Ectodermal cell (in vitro differentiated cells): ENCODE measurements around the gene SND1.

Source experiments
- H3K27ac ChIP-seq: 2 replicates; pipeline ENCODE4 v1.7.0; 2013; ENCODE audit warnings: mild to moderate bottlenecking, low read depth, low read length; ENCODE audit not compliant: insufficient read depth, poor library complexity, severe bottlenecking
- H3K27me3 ChIP-seq: 2 replicates; pipeline ENCODE4 v1.7.0; 2013; ENCODE audit warnings: mild to moderate bottlenecking, low read length; ENCODE audit not compliant: insufficient read depth, control insufficient read depth, poor library complexity, severe bottlenecking
- H3K36me3 ChIP-seq: one replicate; pipeline ENCODE4 v1.7.0; 2013; ENCODE audit warnings: low read length; ENCODE audit not compliant: control insufficient read depth, insufficient read depth
- H3K4me1 ChIP-seq: one replicate; pipeline ENCODE4 v1.7.0; 2013; ENCODE audit warnings: low read length; ENCODE audit not compliant: control insufficient read depth, insufficient read depth
- H3K4me3 ChIP-seq: 2 replicates; pipeline ENCODE4 v1.7.0; 2013; ENCODE audit warnings: low read depth, low read length, control low read depth; ENCODE audit not compliant: insufficient read depth
- H3K9me3 ChIP-seq: 2 replicates; pipeline ENCODE4 v1.7.0; 2013; ENCODE audit warnings: mild to moderate bottlenecking, low read length, moderate library complexity; ENCODE audit not compliant: control insufficient read depth
- WGBS, 2 experiments: methylation state at CpG; one replicate each; pipeline ENCODE4 v1.1.7; 2013; ENCODE audit warnings: missing lambda C conversion rate in 2 of 2; 5-methylcytosine and 5-hydroxymethylcytosine counted together

Gene SND1

DNA sequence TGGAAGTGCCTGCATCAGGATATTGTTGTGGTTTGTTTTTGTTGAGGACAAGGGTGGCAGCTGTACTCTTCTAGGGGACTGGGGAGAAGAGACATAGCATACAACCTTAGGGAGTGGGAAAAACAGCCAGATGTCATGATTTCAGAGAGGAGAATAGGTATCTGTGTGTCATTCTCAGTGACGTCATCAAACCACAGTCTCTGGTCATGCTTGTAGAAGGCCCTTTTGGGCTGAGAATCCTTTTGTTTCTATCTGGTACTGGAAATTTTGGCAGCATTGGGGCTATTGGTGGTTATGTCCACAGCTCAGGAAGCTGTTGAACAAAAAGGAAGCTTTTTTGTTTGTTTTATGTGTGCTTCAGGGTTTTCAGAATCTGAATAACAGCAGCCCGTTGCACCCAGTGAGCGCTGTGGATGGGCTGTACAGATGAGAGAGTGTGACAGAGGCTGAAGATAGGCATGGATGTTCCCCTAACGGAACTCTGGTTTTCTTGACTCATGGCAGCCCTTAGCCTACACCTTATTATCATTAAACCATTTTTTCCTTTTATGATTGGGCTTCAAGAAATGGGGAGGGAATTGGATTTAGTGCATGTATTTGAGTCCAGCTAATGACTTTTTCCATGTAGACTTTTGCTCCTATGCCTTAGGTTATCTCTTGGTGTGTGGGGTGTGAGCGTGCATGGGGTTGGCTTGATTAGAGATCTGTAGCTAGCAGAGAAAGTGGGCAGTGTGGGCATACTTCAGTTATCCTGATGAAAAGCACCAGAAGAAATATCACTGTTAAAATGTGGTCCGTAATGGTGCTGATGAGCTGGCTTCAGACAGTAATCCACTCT, 65.7 kb downstream of the SND1 start:
- Histone ChIP-seq H3K9me3 (no peaks in the 10 kb centered on the region), H3K4me1 (no peaks in the 10 kb centered on the region), H3K4me3 (no peak overlapping the region), H3K27me3 (no peaks in the 10 kb centered on the region), H3K36me3 (peaks cover 4% of the 10 kb centered on the region), H3K27ac (no peak overlapping the region)
- 96 to 97% methylated on average over 6 of the region's 6 CpGs for WGBS, 2 experiments

GRCh38 chr7:127718340-127718679, 66.3 kb downstream of the SND1 start:
- Histone ChIP-seq H3K36me3 (peaks cover 4% of the 10 kb centered on the region), H3K4me3 (no peak overlapping the region), H3K9me3 (no peaks in the 10 kb centered on the region), H3K27me3 (no peaks in the 10 kb centered on the region), H3K4me1 (no peaks in the 10 kb centered on the region), H3K27ac (no peak overlapping the region)
- 92 to 98% methylated on average over 7 of the region's 7 CpGs for whole genome bisulfite sequencing, 2 experiments

GRCh38 chr7:127726476-127726875, 74.5 kb downstream of the SND1 start:
- 5 to 16% methylated on average over 3 of the region's 3 CpGs for WGBS, 2 experiments
- peaks cover 6% of the 10 kb centered on the region for H3K36me3 ChIP-seq
- no peak overlapping the region for H3K27ac ChIP-seq

GRCh38 chr7:127730658-127731276, 78.8 kb downstream of the SND1 start:
- Histone ChIP-seq H3K27me3 (no peaks in the 10 kb centered on the region), H3K36me3 (no peaks in the 10 kb centered on the region), H3K4me3 (no peak overlapping the region), H3K27ac (no peak overlapping the region), H3K9me3 (no peaks in the 10 kb centered on the region), H3K4me1 (peaks cover 11% of the 10 kb centered on the region)
- 66 to 70% methylated on average over 13 of the region's 13 CpGs for WGBS, 2 experiments

More at GRCh38 chr7:127726476-127726875, 74.5 kb downstream of the SND1 start:
- peaks cover 11% of the 10 kb centered on the region for H3K4me1 ChIP-seq
- H3K9me3 ChIP-seq, result no peaks in the 10 kb centered on the region
- H3K27me3 ChIP-seq, result no peaks in the 10 kb centered on the region
- H3K4me3 ChIP-seq, result no peak overlapping the region

DNA sequence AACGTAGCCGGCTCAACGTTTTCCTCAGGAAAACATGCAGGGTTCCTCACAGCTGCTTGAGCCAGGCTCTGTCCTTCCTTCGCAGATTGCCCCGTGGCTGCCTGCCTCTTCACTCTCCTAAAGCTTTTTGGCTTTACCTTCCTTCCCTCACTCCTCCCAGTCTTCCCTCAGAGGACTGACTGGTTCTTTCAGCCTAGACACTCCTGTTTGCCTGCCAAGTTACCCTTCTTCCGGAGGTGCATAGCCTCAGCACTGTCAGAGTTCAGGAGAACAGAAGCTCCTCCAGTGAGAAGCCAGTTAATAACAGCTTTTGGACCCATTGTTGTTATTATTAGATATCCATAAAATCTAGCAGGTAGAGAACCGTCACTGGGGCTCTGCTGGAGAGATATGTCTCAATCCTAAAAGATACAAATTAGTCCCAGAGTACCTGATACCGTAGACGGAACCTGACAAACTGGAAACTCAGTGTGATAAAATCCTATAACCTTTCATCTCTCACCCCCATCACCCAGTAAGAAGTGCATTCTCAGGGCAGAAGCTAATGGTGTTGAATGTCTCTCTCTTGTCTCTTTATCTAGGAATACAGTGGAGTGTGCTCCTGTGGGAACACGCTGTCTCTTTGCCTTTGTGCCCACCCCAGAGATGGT, 79.6 kb downstream of the SND1 start:
- Histone ChIP-seq H3K4me1 (peaks cover 5% of the 10 kb centered on the region), H3K27ac (no peak overlapping the region), H3K9me3 (no peaks in the 10 kb centered on the region), H3K36me3 (no peaks in the 10 kb centered on the region), H3K4me3 (no peak overlapping the region), H3K27me3 (no peaks in the 10 kb centered on the region)
- WGBS, 2 experiments, result 90 to 91% methylated on average over 10 of the region's 10 CpGs

GRCh38 chr7:127732306-127732705, 80.3 kb downstream of the SND1 start:
- H3K4me3 ChIP-seq, result no peak overlapping the region
- no peaks in the 10 kb centered on the region for H3K27me3 ChIP-seq
- peaks cover 5% of the 10 kb centered on the region for H3K4me1 ChIP-seq
- WGBS, 2 experiments, result 90 to 91% methylated on average over 2 of the region's 2 CpGs
- no peaks in the 10 kb centered on the region for H3K9me3 ChIP-seq
- H3K27ac ChIP-seq, result no peak overlapping the region
- H3K36me3 ChIP-seq, result no peaks in the 10 kb centered on the region

- WGBS, 2 experiments, result 95 to 96% methylated on average over 3 of the region's 3 CpGs
- H3K4me3 ChIP-seq, result no peak overlapping the region
- no peaks in the 10 kb centered on the region for H3K9me3 ChIP-seq
- H3K36me3 ChIP-seq, result no peaks in the 10 kb centered on the region
- H3K27me3 ChIP-seq, result no peaks in the 10 kb centered on the region
- peaks cover 5% of the 10 kb centered on the region for H3K4me1 ChIP-seq
- no peak overlapping the region for H3K27ac ChIP-seq
These were observed 82.0 kb downstream of the SND1 start for GRCh38 chr7:127733986-127734385.

DNA sequence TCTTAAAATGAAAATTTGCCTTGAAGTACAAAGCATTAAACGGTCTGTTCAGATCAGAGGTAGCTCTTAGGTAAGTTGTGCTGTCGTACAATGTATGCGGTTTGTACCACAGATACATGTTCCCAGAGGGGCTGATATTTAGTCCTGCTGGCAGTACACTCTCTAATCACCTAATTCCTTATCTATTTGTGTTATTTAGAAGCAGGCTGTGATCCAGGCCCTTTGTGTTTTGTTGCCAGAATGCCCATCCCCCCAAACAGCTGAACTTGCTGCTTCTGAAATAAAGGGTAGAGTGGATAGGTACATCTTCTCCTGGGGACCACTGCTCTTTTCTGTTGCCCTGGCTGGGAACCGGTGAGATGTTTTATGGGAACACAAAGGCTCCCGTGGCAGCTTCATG, 84.5 kb downstream of the SND1 start:
- no peaks in the 10 kb centered on the region for H3K9me3 ChIP-seq
- H3K27me3 ChIP-seq, result no peaks in the 10 kb centered on the region
- no peaks in the 10 kb centered on the region for H3K36me3 ChIP-seq
- H3K4me1 ChIP-seq, result peaks cover 5% of the 10 kb centered on the region
- no peak overlapping the region for H3K4me3 ChIP-seq
- H3K27ac ChIP-seq, result no peak overlapping the region
- 95% methylated on average over 5 of the region's 5 CpGs for WGBS, 2 experiments

DNA sequence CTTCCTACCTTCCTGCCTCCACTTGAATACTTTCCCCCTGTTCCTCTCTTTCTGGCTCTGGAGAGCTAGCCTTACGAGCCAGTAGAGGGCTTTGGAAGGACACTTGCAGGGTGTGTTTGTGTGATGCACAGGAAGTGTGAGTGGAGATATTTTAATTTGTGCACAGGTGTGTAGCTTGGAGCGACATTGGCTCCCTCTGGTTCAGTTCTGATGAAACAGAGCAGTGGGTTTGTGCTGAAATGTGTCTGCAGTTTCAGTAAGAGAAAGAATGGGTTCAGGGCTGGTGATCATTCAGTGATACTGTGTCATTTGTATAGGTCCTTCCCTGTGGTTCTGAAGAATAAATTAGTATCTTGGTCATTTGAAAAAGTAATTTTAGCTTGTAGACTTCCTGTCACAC, 86.9 kb downstream of the SND1 start:
- Histone ChIP-seq H3K9me3 (no peaks in the 10 kb centered on the region), H3K27me3 (no peaks in the 10 kb centered on the region), H3K4me1 (peaks cover 5% of the 10 kb centered on the region), H3K36me3 (no peaks in the 10 kb centered on the region), H3K27ac (no peak overlapping the region), H3K4me3 (no peak overlapping the region)
- WGBS, 2 experiments, result 91 to 93% methylated on average over 2 of the region's 2 CpGs

- peaks cover 5% of the 10 kb centered on the region for H3K4me1 ChIP-seq
- H3K9me3 ChIP-seq, result no peaks in the 10 kb centered on the region
- WGBS, 2 experiments, result 92 to 98% methylated on average over 3 of the region's 3 CpGs
- no peaks in the 10 kb centered on the region for H3K27me3 ChIP-seq
- no peaks in the 10 kb centered on the region for H3K36me3 ChIP-seq
- H3K27ac ChIP-seq, result no peak overlapping the region
- H3K4me3 ChIP-seq, result no peak overlapping the region
These were observed 89.9 kb downstream of the SND1 start for GRCh38 chr7:127741764-127742375.
